Body of pancreas (tissue), 4 donors: ENCODE data around the gene HDGFL3. TPM values are rescaled to one million over a fixed set of nuclear protein-coding genes. Genes with fewer than 3 reads are reported as not detected.

Source experiments
- ATAC-seq: fragments of 150-250 bp; one replicate; pipeline ENCODE4 v1.9.1; 2016
- DNase-seq, 4 donors: peaks; one replicate each; pipeline ENCODE4 v3.0.0-alpha.2; 2019
- H3K27ac ChIP-seq, 4 donors: fragments of 200-600 bp; sonication (generic); 1 replicate in 3 of 4; 2 replicates in 1 of 4; pipeline versions ENCODE4 v1.5.1 to v1.6.1; 2016 to 2019; ENCODE audit warnings: mild to moderate bottlenecking in 1 of 4, mixed read lengths in 1 of 4, moderate library complexity in 1 of 4
- H3K27me3 ChIP-seq, 2 donors: fragments of 200-600 bp; sonication (generic); one replicate each; pipeline ENCODE4 v1.6.0; 2016; ENCODE audit warnings: mild to moderate bottlenecking in 1 of 2
- H3K36me3 ChIP-seq, 2 donors: fragments of 200-600 bp; sonication (generic); replicated peaks in 1 of 2; 2 replicates each; pipeline ENCODE4 v1.5.1; 2016; ENCODE audit warnings: low read depth in 2 of 2; ENCODE audit not compliant: insufficient read depth in 1 of 2
- H3K4me1 ChIP-seq: fragments of 200-600 bp; sonication (generic); one replicate; pipeline ENCODE4 v1.6.0; 2016
- H3K4me3 ChIP-seq, 2 donors: fragments of 200-600 bp; sonication (generic); 1 replicate in 1 of 2; 2 replicates in 1 of 2; pipeline ENCODE4 v1.5.1; 2016 to 2019
- H3K9me3 ChIP-seq, 3 donors: fragments of 200-600 bp; sonication (generic); 1 replicate in 2 of 3; 2 replicates in 1 of 3; pipeline ENCODE4 v1.5.1; 2016
- POLR2A ChIP-seq, 3 donors: fragments of 450-650 bp; IDR thresholded peaks; one replicate each; pipeline ENCODE4 v1.6.1; 2016; ENCODE audit warnings: antibody characterized with exemption in 3 of 3, mild to moderate bottlenecking in 2 of 3
- WGBS, 2 donors: methylation state at CpG; one replicate each; pipeline ENCODE4 v1.1.5; 2017; 5-methylcytosine and 5-hydroxymethylcytosine counted together
- intact Hi-C: fragments of 100-400 bp; cut with DNase I; formaldehyde crosslinking; loops from one replicate; pipeline ENCODE4 v1.15.1; 2023
- total RNA-seq, 2 donors: library from RNA; depleted of rRNA; stranded (reverse); fragments of >200 nt; gene quantifications; one replicate each; pipeline ENCODE4 v1.1.0, GENCODE V29; 2016
- TF ChIP-seq, protein P1 (sequence below), 7 experiments: fragments of 450-650 bp in 4 of 7; fragments of 200-600 bp in 3 of 7; sonication (generic) in 3 of 7; IDR thresholded peaks; one replicate each; pipeline ENCODE4 v1.5.1; 2016 to 2019; ENCODE audit warnings: antibody characterized with exemption in 7 of 7

The HDGFL3 gene
- total RNA-seq, 2 donors from 2014 or later = 10.4 to 22.7 TPM

GRCh38 chr15:83200162-83200561 is 7.5 kb downstream of the HDGFL3 start:
- Histone ChIP-seq H3K4me1 (peaks cover 6% of the 10 kb centered on the region), H3K36me3 (no peaks in the 10 kb centered on the region), H3K27ac (no peak overlapping the region), H3K9me3 (no peaks in the 10 kb centered on the region), H3K27me3 (no peaks in the 10 kb centered on the region), H3K4me3 (no peak overlapping the region)
- WGBS, 2 donors = 89 to 90% methylated on average over 6 to 7 of the region's 7 CpGs
- no peak for TF ChIP-seq POLR2A (IDR thresholded peaks at IDR 0.05)
- TF ChIP-seq, protein P1, sequence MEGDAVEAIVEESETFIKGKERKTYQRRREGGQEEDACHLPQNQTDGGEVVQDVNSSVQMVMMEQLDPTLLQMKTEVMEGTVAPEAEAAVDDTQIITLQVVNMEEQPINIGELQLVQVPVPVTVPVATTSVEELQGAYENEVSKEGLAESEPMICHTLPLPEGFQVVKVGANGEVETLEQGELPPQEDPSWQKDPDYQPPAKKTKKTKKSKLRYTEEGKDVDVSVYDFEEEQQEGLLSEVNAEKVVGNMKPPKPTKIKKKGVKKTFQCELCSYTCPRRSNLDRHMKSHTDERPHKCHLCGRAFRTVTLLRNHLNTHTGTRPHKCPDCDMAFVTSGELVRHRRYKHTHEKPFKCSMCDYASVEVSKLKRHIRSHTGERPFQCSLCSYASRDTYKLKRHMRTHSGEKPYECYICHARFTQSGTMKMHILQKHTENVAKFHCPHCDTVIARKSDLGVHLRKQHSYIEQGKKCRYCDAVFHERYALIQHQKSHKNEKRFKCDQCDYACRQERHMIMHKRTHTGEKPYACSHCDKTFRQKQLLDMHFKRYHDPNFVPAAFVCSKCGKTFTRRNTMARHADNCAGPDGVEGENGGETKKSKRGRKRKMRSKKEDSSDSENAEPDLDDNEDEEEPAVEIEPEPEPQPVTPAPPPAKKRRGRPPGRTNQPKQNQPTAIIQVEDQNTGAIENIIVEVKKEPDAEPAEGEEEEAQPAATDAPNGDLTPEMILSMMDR (IDR thresholded peaks at IDR 0.05) = no peak
- no peak for DNase-seq
- intact Hi-C loops = no loop called here
- ATAC-seq = no peak

- intact Hi-C loops = no loop called here
- TF ChIP-seq, protein P1 (IDR thresholded peaks at IDR 0.05) = no peak
- TF ChIP-seq POLR2A (IDR thresholded peaks at IDR 0.05) = no peak
- DNase-seq (no peak), ATAC-seq (no peak)
- Histone ChIP-seq H3K4me1 (no peaks in the 10 kb centered on the region), H3K27me3 (no peaks in the 10 kb centered on the region), H3K4me3 (no peak overlapping the region), H3K27ac (no peak overlapping the region), H3K9me3 (no peaks in the 10 kb centered on the region), H3K36me3 (no peaks in the 10 kb centered on the region)
- WGBS, 2 donors = 79% methylated on average over 1 of the region's 1 CpG
Observed at GRCh38 chr15:83199288-83199687, 8.3 kb downstream of the HDGFL3 start.

DNA sequence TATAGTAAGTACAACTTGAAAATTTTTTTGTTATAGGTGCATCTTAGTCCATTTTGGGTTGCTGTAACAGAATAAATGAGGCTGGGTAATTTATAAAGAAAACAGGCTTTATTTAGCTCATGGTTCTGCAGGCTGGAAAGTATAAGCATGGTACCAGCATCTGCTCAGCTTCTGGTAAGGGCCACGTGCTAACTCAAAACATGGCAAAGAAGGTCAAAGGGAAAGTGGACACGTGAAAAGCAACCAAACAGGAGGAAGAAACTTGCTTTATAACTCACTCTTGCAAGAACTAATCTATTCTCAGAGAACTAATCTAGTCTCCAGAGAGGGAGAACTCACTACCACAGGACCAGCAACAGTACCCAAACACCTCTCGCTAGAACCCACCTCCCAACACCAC is 9.1 kb downstream of the HDGFL3 start:
- H3K36me3 ChIP-seq = no peaks in the 10 kb centered on the region
- no peaks in the 10 kb centered on the region for H3K27me3 ChIP-seq
- ATAC-seq = no peak
- H3K4me1 ChIP-seq = no peaks in the 10 kb centered on the region
- H3K4me3 ChIP-seq = no peak overlapping the region
- intact Hi-C loops = no loop called here
- WGBS, 2 donors = 81 to 82% methylated on average over 3 of the region's 3 CpGs
- H3K9me3 ChIP-seq = no peaks in the 10 kb centered on the region
- H3K27ac ChIP-seq = no peak overlapping the region
- no peak for DNase-seq
- TF ChIP-seq, protein P1 (IDR thresholded peaks at IDR 0.05) = no peak
- TF ChIP-seq POLR2A (IDR thresholded peaks at IDR 0.05) = no peak

DNA sequence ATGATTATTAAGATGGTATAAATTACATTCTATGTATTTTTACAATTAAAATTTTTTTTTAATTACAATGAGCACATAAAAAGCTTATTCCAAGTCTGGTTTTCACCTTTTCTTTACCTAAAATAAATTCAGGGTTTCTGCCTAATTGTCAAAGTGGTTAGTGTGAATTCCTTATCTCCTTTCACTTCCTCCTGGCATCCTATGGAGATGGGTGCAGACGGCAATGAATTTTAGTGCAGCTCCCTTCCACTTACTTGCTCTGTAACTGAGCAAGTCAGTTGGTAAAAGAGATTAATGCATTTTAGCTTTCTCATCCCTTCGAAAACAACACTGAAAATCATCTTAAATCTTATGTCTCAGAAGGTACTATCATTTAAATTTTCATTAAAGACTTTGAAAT is 13.1 kb downstream of the HDGFL3 start:
- no peak overlapping the region for H3K27ac ChIP-seq
- no peaks in the 10 kb centered on the region for H3K4me1 ChIP-seq
- ATAC-seq (no peak), DNase-seq (no peak)
- H3K36me3 ChIP-seq = no peaks in the 10 kb centered on the region
- no peaks in the 10 kb centered on the region for H3K27me3 ChIP-seq
- TF ChIP-seq, protein P1 (IDR thresholded peaks at IDR 0.05) = no peak
- TF ChIP-seq POLR2A (IDR thresholded peaks at IDR 0.05) = no peak
- 75 to 77% methylated on average over 2 of the region's 2 CpGs for WGBS, 2 donors
- intact Hi-C loops = no loop called here
- H3K9me3 ChIP-seq = no peaks in the 10 kb centered on the region
- no peak overlapping the region for H3K4me3 ChIP-seq

- no peaks in the 10 kb centered on the region for H3K27me3 ChIP-seq
- intact Hi-C loops = no loop called here
- H3K4me3 ChIP-seq = no peak overlapping the region
- WGBS, 2 donors = 88 to 93% methylated on average over 2 of the region's 2 CpGs
- TF ChIP-seq POLR2A (IDR thresholded peaks at IDR 0.05) = no peak
- TF ChIP-seq, protein P1 (IDR thresholded peaks at IDR 0.05) = no peak
- no peaks in the 10 kb centered on the region for H3K9me3 ChIP-seq
- DNase-seq (no peak), ATAC-seq (no peak)
- H3K4me1 ChIP-seq = no peaks in the 10 kb centered on the region
- no peak overlapping the region for H3K27ac ChIP-seq
- no peaks in the 10 kb centered on the region for H3K36me3 ChIP-seq
Observed at GRCh38 chr15:83193721-83194120, 13.9 kb downstream of the HDGFL3 start.
